GM18861 (cell line): Measurements from ENCODE around the gene RALGAPA1.
"Not testable (repeated sequence)": the region's sequence is repeated elsewhere in the genome, so short reads cannot be mapped to it uniquely, and the experiment has no call there.

Source experiments
- ATAC-seq: cut with Tn5 transposase; IDR thresholded peaks from one replicate; pipeline ENCODE4 v1.9.1; 2021; ENCODE audit not compliant: unreplicated experiment

Gene RALGAPA1

DNA sequence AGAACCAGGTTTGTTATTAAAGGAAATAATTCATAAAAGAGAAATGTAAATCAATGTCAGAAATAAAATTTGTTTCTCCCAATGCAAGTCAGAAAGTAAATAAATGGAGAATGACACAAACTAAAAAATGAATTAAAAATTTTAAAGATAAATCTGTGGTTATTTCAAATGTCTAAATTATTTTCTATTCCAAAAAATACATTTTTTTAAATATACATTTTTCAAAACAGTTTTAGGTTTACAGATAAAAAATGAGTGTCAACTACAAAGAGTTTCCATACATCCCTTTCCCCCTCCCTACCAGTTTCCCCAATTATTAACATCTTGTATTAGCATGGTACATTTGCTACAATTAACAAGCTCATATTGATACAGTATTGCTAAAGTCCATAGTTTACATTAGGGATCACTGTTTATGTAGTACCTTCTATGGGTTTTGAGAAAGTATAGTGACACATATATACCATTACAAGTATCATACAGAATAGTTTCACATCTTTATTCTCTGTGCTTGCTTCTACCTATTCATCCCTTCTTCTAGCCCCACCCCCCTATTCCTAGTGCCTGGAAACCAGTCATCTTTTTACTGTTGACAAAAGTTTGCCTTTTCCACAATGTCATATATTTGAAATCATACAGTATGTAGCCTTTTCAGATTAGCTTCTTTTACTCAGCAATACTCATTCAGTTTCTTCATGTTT is 104.2 kb downstream of the RALGAPA1 start:
- ATAC-seq, result no peak

DNA sequence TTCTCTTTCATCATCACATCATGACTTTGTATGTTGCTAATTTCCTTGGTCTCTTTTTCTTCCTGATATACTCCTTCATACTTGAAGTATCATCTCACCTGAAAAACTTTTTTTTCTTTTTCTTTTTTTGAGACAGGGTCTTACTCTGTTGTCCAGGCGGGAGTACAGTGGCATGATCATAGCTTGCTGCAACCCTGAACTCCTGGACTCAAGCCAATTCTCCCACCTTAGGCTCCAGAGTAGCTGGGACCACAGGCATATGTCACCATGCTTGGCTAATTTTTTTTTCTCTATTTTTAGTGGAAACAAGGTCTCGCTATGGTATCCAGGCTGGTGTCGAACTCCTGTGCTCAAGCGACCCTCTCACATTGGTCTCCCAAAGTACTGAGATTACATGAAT is 107.6 kb downstream of the RALGAPA1 start:
- no peak for ATAC-seq

DNA sequence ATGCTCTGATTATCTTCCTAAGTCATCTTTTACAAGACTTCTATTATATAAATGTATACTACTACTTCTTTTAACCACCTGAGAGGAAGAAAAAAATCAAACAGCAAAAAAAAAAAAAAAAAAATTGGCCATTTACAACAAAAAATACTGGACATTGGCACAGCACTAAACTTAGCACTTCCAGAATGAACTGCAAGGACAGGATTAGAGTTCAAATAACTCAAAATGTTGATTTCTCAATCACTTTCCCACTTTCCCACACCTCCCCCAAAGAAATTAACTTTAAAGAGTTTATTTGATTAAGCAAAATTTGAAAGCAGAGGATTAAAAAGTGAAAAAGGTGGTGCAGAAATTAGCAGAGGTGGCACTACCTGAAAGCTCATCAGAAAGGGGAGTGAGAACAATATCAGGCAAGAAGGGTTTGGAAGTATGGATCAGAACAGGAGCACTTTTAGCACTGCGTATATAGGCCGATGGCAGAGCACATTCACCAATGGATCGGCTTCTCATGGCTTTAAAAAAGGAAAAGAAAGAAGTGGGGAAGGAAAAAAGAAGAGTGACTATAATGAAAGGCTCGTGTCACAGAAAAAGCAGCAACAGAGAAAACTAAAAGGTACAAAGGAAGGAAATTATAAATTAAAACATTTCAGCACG is 109.2 kb downstream of the RALGAPA1 start:
- no peak for ATAC-seq

- ATAC-seq, result no peak
These were observed 112.5 kb downstream of the RALGAPA1 start for GRCh38 chr14:35696575-35696974.

DNA sequence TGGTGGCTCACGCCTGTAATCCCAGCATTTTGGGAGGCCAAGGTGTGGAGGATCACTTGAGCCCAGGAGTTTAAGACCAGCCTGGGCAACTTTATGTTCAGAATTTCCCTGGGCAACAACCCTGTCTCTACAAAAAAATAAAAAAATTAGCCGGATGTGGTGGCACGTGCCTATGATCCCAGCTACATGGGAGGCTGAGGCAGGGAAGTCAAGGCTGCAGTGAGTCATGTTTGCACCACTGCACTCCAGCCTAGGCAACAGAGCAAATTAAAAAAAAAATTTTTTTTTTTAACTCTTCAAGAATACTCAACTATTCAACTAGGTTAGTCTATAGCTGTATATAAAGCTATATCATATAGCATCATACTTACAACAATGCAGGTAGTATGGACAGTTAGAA is 113.0 kb downstream of the RALGAPA1 start:
- ATAC-seq, result no peak

DNA sequence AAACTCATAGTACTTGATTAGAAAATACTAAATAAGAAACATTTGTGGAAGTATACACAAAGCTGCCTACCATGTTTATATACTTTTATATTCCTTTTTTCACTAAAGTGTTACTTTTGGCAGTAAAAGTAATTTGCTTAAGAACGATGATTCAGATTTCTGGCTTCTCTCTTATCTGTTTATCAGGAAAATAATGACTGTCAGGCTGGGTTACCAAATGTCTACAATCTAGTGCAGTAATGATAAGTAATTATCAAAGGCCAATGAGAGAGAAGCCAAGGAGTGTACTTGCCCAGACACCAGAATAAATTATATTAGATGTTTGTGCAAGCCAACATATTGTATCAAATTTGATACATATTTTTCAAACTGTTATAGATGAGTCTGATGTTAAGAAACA is 113.4 kb downstream of the RALGAPA1 start:
- ATAC-seq, result no peak

DNA sequence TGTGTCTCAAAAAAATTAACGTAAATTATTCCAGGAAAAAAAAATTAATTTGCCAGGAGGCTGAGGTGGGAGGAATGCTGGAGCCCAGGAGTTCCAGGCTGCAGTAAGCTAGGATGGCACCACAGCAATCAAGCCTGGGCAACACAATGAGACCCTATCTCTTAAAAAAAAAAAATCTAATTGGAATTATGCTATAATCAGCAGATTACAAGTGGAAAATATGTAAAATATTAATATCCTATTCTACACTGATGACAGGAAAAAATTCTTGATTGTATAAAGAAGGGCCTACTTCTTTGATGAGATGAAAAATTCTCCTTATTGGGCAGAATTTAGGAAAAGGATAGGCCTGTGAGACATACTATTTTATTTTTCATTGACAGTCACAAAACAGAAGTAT is 114.0 kb downstream of the RALGAPA1 start:
- ATAC-seq, result no peak

DNA sequence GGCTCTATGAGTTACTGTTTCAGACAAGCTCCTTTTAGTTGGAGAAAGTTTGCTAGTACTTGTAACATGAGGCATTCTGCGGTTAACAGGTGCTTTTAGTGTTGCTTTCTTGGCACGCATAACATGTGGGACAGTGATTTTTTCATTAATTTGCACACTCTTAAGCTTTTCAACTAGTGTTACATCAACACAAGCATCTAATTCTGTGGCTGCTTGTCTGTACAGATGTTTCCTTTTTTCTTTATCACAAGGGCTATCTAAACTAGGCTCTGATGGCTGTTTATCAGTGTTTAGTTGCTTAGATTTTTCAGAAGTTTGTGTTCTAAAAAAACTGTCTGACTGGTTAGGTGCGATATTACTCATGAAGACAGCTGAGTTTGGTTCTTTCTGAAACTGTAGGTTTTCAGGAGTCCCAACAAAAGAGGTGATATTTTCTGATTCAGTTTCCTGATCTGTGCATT is 120.1 kb downstream of the RALGAPA1 start:
- ATAC-seq, result no peak

- no peak for ATAC-seq
These were observed 120.8 kb downstream of the RALGAPA1 start for GRCh38 chr14:35688126-35688826.

DNA sequence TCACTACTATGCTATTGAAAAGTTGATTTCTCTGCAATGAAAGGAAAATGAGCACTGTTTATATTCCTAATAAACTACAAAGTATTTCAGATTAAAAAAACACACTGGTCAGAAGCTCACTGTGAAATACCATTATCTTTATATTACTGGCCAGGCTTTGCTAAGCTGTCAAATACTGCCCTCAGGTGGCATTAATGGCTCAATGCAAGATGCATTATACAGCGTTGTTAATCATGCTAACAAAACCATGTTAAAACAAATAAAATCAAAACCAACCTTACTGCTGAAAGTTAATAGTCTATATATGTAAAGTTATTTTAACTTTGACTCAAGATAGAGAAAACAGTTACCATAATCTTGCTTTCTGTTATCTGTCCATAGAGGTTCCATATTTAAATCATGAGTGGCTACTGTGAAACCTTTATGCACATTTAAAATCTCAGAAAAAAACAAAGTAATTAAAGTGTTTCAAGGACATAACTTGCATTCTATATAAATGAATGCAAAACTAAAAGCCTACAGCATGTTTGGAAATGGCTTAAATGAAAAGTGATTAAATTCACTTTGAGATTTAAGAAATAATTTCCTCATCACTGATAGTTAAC is 121.7 kb downstream of the RALGAPA1 start:
- ATAC-seq, result peak; percentile 63

GRCh38 chr14:35683688-35684087 is 125.4 kb downstream of the RALGAPA1 start:
- ATAC-seq, result not testable (repeated sequence)

- ATAC-seq, result no peak
These were observed 126.3 kb downstream of the RALGAPA1 start for GRCh38 chr14:35682802-35683201.

DNA sequence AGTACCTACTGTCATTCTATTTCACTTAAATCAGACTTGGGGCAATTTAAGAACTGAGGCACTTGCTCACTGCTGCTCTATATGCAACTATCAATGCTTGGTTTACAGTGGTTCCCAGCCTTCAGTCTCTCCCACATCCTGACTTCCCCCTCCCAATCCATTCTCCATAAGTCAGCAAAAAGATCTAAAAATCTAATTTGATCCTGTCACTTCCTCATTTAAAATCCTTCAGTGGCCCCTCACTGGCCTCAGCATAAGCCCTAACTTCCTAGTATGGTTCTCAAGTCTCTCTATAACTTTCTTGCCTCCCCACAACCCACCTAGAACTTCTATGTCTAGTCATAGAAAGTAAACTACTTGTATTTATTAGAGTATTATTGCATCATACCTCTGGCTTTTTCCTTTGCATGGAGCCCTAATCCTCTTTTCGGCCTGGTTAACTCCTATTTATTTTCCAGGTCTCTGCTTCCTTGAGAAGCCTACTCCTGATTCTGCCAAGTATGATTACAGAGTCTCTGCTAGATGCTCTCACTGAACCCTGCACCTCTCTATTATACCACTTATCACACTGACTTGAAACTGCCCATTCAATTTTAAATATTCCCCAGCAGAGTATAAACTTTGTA is 130.6 kb downstream of the RALGAPA1 start:
- ATAC-seq, result no peak

DNA sequence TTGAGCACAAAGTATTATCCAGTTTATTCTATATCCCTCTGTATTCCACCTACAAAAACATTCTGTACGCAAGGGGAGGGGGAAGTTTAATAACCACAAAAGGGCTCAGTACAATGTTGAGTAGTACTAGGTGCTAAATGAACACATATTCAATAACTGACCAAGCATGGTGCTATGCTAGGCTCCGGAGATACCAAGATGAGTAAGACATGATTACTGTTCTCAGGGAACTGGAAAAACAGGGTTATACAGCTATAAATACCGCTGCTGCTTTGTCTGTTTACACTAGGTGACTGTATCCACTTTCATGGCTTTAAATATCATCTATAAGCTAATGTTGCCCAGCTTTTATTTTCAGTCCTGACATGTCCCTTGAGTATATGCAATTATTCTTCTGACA is 139.3 kb downstream of the RALGAPA1 start:
- ATAC-seq, result no peak

DNA sequence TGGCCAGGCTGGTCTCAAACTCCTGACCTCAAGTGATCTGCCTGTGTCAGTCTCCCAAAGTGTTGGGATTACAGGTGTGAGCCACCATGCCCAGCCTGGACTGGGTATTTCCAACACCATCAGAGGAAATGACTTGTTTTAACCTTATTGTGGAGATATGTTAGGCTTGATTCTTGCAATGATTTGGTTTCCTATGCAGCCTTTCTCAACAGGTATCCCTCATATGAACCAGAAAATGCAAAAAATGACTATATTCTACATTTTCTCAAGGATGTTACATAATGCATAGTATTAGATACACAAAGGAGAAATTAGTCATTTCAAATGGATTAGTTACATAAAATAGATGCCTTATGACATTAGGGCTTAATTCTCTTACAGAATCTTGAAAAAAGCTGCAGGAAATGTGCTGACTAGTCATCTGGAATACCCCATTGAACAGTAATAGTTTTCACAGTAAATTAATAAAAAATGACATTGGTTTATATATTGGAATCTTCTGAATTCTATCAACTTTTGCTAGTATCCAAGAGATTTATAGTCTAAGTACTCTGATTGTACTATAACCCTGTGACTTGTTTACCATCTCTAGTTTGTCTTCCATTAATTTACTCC is 142.6 kb downstream of the RALGAPA1 start:
- ATAC-seq, result no peak

- no peak for ATAC-seq
These were observed 147.2 kb downstream of the RALGAPA1 start for GRCh38 chr14:35661875-35662274.

GRCh38 chr14:35653045-35653444 is 156.1 kb downstream of the RALGAPA1 start:
- no peak for ATAC-seq

DNA sequence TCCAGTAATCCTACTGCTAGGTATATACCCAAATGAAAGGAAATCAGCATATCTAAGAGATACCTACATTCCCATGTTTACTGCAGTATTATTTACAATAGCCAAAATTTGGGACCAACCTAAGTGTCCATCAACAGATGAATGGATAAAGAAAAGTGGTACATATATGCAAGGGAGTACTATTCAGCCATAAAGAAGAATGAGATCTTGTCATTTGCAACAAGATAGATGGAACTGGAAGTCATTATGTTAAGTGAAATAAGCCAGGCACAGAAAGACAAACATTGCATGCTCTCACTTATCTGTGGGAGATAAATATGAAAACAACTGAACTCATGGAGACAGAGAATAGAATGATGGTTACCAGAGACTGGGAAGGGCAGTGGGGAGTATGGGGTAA is 165.6 kb downstream of the RALGAPA1 start:
- ATAC-seq, result no peak

DNA sequence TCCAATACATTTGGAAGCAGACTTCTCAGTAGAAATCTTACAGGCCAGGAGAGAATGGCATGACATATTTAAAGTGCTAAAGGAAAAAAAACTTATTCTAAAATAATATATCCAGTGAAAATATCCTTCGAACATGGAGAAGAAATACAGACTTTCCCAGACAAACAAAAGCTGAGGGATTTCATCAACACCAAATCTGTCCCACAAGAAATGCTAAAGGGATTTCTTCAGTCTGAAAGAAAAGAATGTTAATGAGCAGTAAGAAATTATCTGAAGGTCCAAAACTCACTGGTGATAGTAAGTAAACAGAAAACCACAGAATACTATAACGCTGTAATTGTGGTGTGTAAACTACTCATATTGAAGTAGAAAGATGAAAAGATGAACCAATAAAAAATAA is 171.2 kb downstream of the RALGAPA1 start:
- ATAC-seq, result no peak

DNA sequence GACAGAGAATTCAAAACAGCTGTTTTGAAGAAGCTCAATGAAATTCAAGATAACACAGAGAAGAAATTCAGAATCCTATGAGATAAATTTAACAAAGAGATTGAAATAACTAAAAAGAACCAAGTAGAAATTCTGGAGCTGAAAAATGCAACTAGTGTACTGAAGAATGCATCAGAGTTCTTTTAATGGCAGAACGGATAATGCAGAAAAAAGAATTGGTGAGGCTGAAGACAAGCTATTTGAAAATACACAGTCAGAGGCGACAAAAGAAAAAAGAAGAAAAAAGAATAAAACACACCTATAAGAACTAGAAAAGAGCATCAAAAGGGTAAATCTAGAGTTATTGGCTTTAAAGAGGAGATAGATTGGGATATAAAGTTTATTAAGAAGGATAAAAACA is 171.8 kb downstream of the RALGAPA1 start:
- ATAC-seq, result no peak

- ATAC-seq, result no peak
These were observed 176.4 kb downstream of the RALGAPA1 start for GRCh38 chr14:35632676-35633075.
